Uterus (tissue), 2 donors: Measurements from ENCODE around the gene TJP2.

Source experiments
- CTCF ChIP-seq, 4 experiments: fragments of 200-600 bp in 2 of 4; fragments of 450-650 bp in 2 of 4; sonication (generic) in 2 of 4; IDR thresholded peaks; one replicate each; pipeline ENCODE4 v1.5.1; 2016 to 2019; ENCODE audit warnings: antibody characterized with exemption in 4 of 4, mild to moderate bottlenecking in 2 of 4, moderate library complexity in 1 of 4
- POLR2A ChIP-seq, 2 donors: fragments of 450-650 bp; IDR thresholded peaks; one replicate each; pipeline ENCODE4 v1.6.1; 2016; ENCODE audit warnings: antibody characterized with exemption in 2 of 2, mild to moderate bottlenecking in 1 of 2, moderate library complexity in 1 of 2

DNA sequence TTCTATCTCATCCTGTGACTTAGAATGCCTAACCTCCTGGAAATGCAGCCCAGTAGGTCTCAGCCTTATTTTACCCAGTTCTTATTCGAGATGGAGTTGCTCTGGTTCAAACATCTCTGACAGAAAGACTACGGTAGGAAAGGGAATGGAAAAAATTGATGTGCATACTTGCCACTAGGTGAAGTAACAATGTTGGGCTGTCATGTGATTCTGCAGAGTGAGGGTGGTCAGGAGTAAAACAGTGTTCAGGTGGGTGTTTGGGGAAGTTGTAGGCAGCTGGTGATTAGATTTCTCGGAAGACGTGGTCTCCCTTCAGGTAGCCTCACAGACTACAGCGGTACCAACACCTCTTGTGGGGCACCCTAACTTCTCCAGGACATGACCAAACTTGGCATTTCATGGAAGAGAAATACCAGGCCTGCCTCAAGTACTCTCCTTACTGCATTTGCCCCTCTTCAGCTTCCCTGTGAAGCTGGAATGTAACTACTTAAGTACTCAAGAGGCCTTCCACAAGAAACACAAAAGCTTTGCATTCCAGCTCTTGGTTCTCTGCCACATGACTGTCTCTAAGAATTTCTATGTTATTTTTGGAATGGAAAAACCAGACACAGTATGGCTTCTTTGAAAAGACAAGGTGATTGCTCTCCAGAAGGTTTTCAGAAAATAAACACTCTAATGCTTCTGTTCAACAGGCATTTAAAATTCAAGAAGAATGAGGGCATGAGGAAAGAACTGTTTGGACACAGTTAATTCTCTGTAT, 133.5 kb downstream of the TJP2 start:
- TF ChIP-seq CTCF (IDR thresholded peaks at IDR 0.05) (no peak), POLR2A (IDR thresholded peaks at IDR 0.05) (no peak)
